ENCODE data around the gene ACSF3.

Gene ACSF3

GRCh38 chr16:89132194-89133005, 38.7 kb downstream of the ACSF3 start:
- H3F3A ChIP-seq (ENCODE audit: insufficient read depth, low read length): no peaks in the 10 kb centered on the region; the same call in 1 of the 2 replicates
- H3K36me3 ChIP-seq (ENCODE audit: insufficient read depth, low read length): peaks cover 94% of the 10 kb centered on the region
- no peaks in the 10 kb centered on the region for H3K9me2 ChIP-seq (ENCODE audit: low read depth, low read length)
- no peaks in the 10 kb centered on the region; the same call in 1 of the 2 replicates for H4K20me1 ChIP-seq (ENCODE audit: insufficient read depth, low read length)
- no peak overlapping the region for H2AFZ ChIP-seq (ENCODE audit: low read length)
- H3K4me1 ChIP-seq (ENCODE audit: insufficient read depth, low read length, severe bottlenecking): no peaks in the 10 kb centered on the region
- no peaks in the 10 kb centered on the region for H3K27me3 ChIP-seq (ENCODE audit: insufficient read depth, low read length)
- peaks cover 7% of the 10 kb centered on the region for H3K9me3 ChIP-seq (ENCODE audit: low read length)
- TF ChIP-seq CTCF (IDR thresholded peaks at IDR 0.05; ENCODE audit: low read length) (0 out of 2 replicates have a peak, but pooled peaks have one; percentile 15), EZH2 (IDR thresholded peaks at IDR 0.05; ENCODE audit: borderline replicate concordance, low read length) (no peak)
- H3K4me2 ChIP-seq (ENCODE audit: low read length): no peak overlapping the region
- no peak overlapping the region for H3K4me3 ChIP-seq (ENCODE audit: low read depth, low read length, poor library complexity, severe bottlenecking)
- H3K79me2 ChIP-seq (ENCODE audit: insufficient read depth, low read length): peaks cover 21% of the 10 kb centered on the region
- H3K9ac ChIP-seq (ENCODE audit: low read length): no peak overlapping the region
- no peak overlapping the region for H3K27ac ChIP-seq (ENCODE audit: low read depth, low read length, poor library complexity, severe bottlenecking)

- no peaks in the 10 kb centered on the region for H3K9me2 ChIP-seq (ENCODE audit: low read depth, low read length)
- no peak overlapping the region for H3K27ac ChIP-seq (ENCODE audit: low read depth, low read length, poor library complexity, severe bottlenecking)
- H3K4me1 ChIP-seq (ENCODE audit: insufficient read depth, low read length, severe bottlenecking): no peaks in the 10 kb centered on the region
- peaks cover 7% of the 10 kb centered on the region for H3K9me3 ChIP-seq (ENCODE audit: low read length)
- H2AFZ ChIP-seq (ENCODE audit: low read length): no peak overlapping the region
- no peak overlapping the region for H3K4me2 ChIP-seq (ENCODE audit: low read length)
- no peaks in the 10 kb centered on the region for H3K27me3 ChIP-seq (ENCODE audit: insufficient read depth, low read length)
- peaks cover 96% of the 10 kb centered on the region for H3K36me3 ChIP-seq (ENCODE audit: insufficient read depth, low read length)
- no peaks in the 10 kb centered on the region; the same call in 1 of the 2 replicates for H4K20me1 ChIP-seq (ENCODE audit: insufficient read depth, low read length)
- peaks cover 17% of the 10 kb centered on the region for H3K79me2 ChIP-seq (ENCODE audit: insufficient read depth, low read length)
- H3K4me3 ChIP-seq (ENCODE audit: low read depth, low read length, poor library complexity, severe bottlenecking): no peak overlapping the region
- no peak overlapping the region for H3K9ac ChIP-seq (ENCODE audit: low read length)
- no peaks in the 10 kb centered on the region; the same call in 1 of the 2 replicates for H3F3A ChIP-seq (ENCODE audit: insufficient read depth, low read length)
- no peak for TF ChIP-seq CTCF (IDR thresholded peaks at IDR 0.05; ENCODE audit: low read length)
- TF ChIP-seq EZH2 (IDR thresholded peaks at IDR 0.05; ENCODE audit: borderline replicate concordance, low read length): no peak
Observed at GRCh38 chr16:89133457-89134127, 39.9 kb downstream of the ACSF3 start.

GRCh38 chr16:89134269-89134668, 40.6 kb downstream of the ACSF3 start:
- Histone ChIP-seq H3F3A (ENCODE audit: insufficient read depth, low read length) (no peaks in the 10 kb centered on the region), H3K27me3 (ENCODE audit: insufficient read depth, low read length) (no peaks in the 10 kb centered on the region), H3K4me3 (ENCODE audit: low read depth, low read length, poor library complexity, severe bottlenecking) (no peak overlapping the region), H3K9me3 (ENCODE audit: low read length) (peaks cover 3% of the 10 kb centered on the region), H3K9me2 (ENCODE audit: low read depth, low read length) (no peaks in the 10 kb centered on the region), H2AFZ (ENCODE audit: low read length) (no peak overlapping the region), H3K27ac (ENCODE audit: low read depth, low read length, poor library complexity, severe bottlenecking) (no peak overlapping the region), H3K36me3 (ENCODE audit: insufficient read depth, low read length) (peaks cover 96% of the 10 kb centered on the region), H3K79me2 (ENCODE audit: insufficient read depth, low read length) (peaks cover 10% of the 10 kb centered on the region), H3K4me1 (ENCODE audit: insufficient read depth, low read length, severe bottlenecking) (no peaks in the 10 kb centered on the region), H4K20me1 (ENCODE audit: insufficient read depth, low read length) (no peaks in the 10 kb centered on the region; the same call in 1 of the 2 replicates), H3K4me2 (ENCODE audit: low read length) (no peak overlapping the region), H3K9ac (ENCODE audit: low read length) (no peak overlapping the region)
- no peak for TF ChIP-seq CTCF (IDR thresholded peaks at IDR 0.05; ENCODE audit: low read length)
- TF ChIP-seq EZH2 (IDR thresholded peaks at IDR 0.05; ENCODE audit: borderline replicate concordance, low read length): no peak

Data from OCI-LY1 (cell line).